ENCODE measurements around the gene AIFM3.

Gene AIFM3

DNA sequence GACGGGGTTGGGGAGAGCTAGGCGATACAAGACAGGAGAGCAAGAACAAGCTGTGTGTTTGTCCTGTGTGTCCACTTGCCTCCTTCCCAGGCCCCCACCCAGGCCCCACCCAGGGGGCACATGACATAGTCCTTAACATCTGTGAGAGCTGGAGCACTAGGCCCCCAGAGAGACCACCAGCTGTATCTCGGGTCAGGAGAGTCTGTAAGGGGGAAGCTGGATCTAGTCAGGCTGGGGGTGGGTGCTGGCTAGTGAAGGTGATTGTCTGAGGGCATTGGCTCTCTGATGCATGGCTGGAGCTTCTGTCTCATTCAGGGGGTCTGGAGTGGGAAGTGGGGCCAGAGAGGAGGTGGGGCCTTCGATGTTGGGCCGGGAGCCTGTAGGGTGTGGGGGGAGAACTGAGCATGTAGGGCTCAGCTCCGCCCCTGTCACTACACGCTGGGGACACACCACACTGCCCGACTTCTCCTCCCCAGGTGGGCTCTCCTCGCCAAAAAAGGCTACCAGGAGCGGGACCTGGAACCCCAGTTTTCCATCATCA lies 48.5 kb downstream of the AIFM3 start:
- TF ChIP-seq, protein P1, sequence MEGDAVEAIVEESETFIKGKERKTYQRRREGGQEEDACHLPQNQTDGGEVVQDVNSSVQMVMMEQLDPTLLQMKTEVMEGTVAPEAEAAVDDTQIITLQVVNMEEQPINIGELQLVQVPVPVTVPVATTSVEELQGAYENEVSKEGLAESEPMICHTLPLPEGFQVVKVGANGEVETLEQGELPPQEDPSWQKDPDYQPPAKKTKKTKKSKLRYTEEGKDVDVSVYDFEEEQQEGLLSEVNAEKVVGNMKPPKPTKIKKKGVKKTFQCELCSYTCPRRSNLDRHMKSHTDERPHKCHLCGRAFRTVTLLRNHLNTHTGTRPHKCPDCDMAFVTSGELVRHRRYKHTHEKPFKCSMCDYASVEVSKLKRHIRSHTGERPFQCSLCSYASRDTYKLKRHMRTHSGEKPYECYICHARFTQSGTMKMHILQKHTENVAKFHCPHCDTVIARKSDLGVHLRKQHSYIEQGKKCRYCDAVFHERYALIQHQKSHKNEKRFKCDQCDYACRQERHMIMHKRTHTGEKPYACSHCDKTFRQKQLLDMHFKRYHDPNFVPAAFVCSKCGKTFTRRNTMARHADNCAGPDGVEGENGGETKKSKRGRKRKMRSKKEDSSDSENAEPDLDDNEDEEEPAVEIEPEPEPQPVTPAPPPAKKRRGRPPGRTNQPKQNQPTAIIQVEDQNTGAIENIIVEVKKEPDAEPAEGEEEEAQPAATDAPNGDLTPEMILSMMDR (IDR thresholded peaks at IDR 0.05): no peak
- Histone ChIP-seq H3K27ac (peak overlapping the region in 1 of 2 donors; percentile 66), H3K4me3 (peak overlapping the region; percentile 66)
- DNase-seq (ENCODE audit: low spot score): no peak

DNA sequence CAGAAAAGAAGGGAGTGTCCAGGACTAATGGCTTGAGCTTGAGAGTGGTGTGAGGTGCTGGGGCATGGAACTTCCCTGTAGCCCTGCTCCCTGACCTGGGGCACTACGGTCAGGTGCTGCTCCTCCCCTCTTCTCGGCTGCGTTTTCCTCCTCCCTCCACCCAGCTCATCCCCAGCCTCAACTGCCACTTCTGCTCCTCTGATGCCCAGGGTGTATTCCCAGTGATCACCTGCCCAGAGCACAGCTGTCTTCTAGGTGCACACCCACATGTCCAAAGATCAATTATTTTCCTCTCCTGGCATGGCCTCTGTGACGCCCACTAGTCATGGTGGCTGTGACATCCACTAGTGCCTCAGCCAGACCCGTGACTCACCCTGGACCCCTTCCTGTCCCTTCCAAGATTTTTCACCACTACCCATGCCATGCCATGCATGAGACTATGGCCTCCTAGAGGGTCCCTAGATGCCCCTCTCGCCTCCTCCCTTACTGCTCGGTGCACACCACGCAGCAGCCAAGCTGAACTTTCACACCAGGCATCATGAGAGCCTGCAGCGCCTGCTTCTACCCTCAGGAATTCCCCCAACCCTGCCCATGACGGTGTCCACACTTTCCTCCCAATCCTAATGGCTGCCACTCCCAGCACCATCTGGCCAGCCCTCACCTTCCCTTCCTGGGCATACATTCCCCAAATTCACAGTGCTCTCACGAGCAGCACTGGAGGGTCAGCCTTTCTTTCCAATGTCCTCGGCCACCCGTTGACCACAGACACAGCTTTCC lies 49.8 kb downstream of the AIFM3 start:
- Histone ChIP-seq H3K27ac (no peak overlapping the region), H3K4me3 (no peak overlapping the region)
- peak; percentile 59 for DNase-seq (ENCODE audit: low spot score)
- TF ChIP-seq, protein P1 (IDR thresholded peaks at IDR 0.05): no peak

DNA sequence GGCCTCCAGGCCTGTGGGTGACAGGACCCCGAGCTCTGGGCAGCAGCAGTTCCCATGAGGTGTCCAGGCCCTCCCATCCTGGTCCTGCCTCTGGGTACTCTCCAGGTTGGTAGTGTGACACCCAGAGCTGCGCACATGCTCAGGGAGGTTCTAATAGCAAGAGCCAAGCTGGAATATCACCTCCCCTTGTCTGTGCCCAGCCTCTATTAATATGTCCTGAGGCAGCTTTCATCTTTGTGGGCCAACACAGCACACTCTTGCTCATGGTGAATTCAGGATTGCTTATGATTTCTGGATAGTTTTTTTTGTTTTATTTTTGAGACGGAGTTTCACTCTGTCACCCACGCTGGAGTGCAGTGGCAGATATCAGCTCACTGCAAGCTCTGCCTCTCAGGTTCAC lies 51.3 kb downstream of the AIFM3 start:
- TF ChIP-seq, protein P1 (IDR thresholded peaks at IDR 0.05): no peak
- Histone ChIP-seq H3K27ac (no peak overlapping the region), H3K4me3 (no peak overlapping the region)
- DNase-seq (ENCODE audit: low spot score): no peak

DNA sequence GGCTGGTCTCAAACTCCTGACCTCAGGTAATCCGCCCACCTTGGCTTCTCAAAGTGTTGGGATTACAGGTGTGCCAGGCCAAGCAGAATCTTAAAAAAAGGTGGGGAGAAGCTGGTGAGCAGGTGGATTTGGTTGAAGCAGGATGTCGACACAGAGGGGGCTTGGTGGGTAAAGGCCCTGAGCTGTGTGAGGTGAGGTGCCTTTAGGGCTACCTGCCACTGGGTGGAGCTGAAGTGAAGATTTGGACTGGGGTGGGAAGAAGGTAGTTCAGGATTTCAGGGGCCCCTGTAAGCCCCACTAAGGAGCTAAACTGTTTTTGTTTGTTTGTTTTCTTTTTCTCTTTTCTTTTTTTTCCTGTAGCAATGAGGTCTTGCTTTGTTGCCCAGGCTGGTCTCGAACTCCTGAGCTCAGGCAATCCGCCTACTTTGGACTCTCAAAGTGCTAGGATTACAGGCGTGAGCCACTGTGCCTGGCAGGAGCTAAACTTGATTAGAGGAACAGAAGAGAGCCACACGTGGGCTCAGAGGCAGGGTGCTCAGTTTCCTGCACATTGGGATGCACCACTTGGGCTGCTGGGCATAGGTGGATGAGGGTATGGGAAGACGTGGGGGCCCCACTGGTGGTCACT lies 53.9 kb downstream of the AIFM3 start:
- H3K4me3 ChIP-seq: no peak overlapping the region
- H3K27ac ChIP-seq: no peak overlapping the region
- TF ChIP-seq, protein P1 (IDR thresholded peaks at IDR 0.05): no peak
- no peak for DNase-seq (ENCODE audit: low spot score)

DNA sequence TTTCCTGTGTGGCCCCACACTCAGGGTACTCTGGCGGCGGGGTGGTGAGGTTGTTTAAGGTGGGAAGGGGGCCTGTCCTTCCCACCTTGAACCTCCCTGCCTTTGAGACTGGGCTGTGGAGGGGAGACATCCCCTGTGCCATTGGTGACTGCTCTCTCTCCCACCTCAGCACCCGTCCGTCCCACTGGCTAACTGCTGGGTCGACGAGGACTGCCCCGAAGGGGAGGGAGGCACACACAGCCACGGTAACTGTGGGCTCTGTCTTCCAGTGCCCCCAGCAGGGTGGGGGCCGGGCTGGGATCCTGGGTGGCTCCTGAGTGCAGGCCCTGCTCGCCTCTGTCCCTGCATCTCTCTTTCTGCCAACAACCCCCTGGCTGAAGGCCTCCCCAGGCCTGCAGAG lies 55.5 kb downstream of the AIFM3 start:
- TF ChIP-seq, protein P1 (IDR thresholded peaks at IDR 0.05): no peak
- peak; percentile 65 for DNase-seq (ENCODE audit: low spot score)
- Histone ChIP-seq H3K27ac (no peak overlapping the region), H3K4me3 (no peak overlapping the region)

DNA sequence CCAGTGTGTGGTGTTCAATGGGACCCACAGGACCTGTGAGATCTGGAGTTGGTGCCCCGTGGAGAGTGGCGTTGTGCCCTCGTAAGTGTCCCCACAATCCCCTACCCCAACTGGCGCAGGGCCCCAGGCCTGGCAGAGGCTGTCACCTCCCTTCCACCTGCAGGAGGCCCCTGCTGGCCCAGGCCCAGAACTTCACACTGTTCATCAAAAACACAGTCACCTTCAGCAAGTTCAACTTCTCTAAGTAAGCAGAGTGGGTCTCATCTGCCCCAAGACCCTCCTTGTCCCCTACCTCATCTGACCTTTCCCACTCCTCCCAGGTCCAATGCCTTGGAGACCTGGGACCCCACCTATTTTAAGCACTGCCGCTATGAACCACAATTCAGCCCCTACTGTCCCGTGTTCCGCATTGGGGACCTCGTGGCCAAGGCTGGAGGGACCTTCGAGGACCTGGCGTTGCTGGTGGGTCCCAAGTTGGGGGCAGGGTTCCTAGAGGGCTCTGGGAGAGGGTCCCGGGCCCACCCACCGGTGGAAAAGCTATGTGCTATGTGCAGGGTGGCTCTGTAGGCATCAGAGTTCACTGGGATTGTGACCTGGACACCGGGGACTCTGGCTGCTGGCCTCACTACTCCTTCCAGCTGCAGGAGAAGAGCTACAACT lies 56.0 kb downstream of the AIFM3 start:
- DNase-seq (ENCODE audit: low spot score): peak; percentile 57
- Histone ChIP-seq H3K27ac (no peak overlapping the region), H3K4me3 (no peak overlapping the region)
- TF ChIP-seq, protein P1 (IDR thresholded peaks at IDR 0.05): no peak
